Measurements from ENCODE around the gene CTRL.

The CTRL gene

GRCh38 chr16:67892899-67893742, 38.5 kb downstream of the CTRL start, which contains the start of gene PSKH1:
PSKH1 (plus strand) TSS chr16:67893254; CDS start chr16:67908750, 15,496 bp downstream.
- in situ Hi-C loops (cut with MboI; ENCODE audit: low sequenced_read_pairs), result no loop called here

GRCh38 chr16:67892375-67892774, 39.3 kb downstream of the CTRL start:
- in situ Hi-C loops (cut with MboI; ENCODE audit: low sequenced_read_pairs), result no loop called here

- in situ Hi-C loops (cut with MboI; ENCODE audit: low sequenced_read_pairs), result no loop called here
These were observed 43.3 kb downstream of the CTRL start for GRCh38 chr16:67888331-67888730.

GRCh38 chr16:67886387-67886786, 45.3 kb downstream of the CTRL start:
- in situ Hi-C loops (cut with MboI; ENCODE audit: low sequenced_read_pairs), result no loop called here

GRCh38 chr16:67885976-67886375, 45.7 kb downstream of the CTRL start:
- in situ Hi-C loops (cut with MboI; ENCODE audit: low sequenced_read_pairs), result no loop called here

- in situ Hi-C loops (cut with MboI; ENCODE audit: low sequenced_read_pairs), result no loop called here
These were observed 46.1 kb downstream of the CTRL start for GRCh38 chr16:67885545-67885944.

GRCh38 chr16:67884684-67885083, 47.0 kb downstream of the CTRL start, which contains the start of gene NRN1L:
NRN1L (plus strand) TSS chr16:67884885; CDS start chr16:67884904, 19 bp downstream.
- in situ Hi-C loops (cut with MboI; ENCODE audit: low sequenced_read_pairs), result no loop called here

- in situ Hi-C loops (cut with MboI; ENCODE audit: low sequenced_read_pairs), result no loop called here
These were observed 47.8 kb downstream of the CTRL start for GRCh38 chr16:67883872-67884261.

GRCh38 chr16:67883146-67883871, 48.4 kb downstream of the CTRL start:
- in situ Hi-C loops (cut with MboI; ENCODE audit: low sequenced_read_pairs), result no loop called here

- in situ Hi-C loops (cut with MboI; ENCODE audit: low sequenced_read_pairs), result no loop called here
These were observed 49.1 kb downstream of the CTRL start for GRCh38 chr16:67882374-67883145.

- in situ Hi-C loops (cut with MboI; ENCODE audit: low sequenced_read_pairs), result no loop called here
These were observed 50.0 kb downstream of the CTRL start for GRCh38 chr16:67881621-67882161.

GRCh38 chr16:67880584-67880983, 51.1 kb downstream of the CTRL start:
- in situ Hi-C loops (cut with MboI; ENCODE audit: low sequenced_read_pairs), result no loop called here

GRCh38 chr16:67879936-67880335, 51.7 kb downstream of the CTRL start:
- in situ Hi-C loops (cut with MboI; ENCODE audit: low sequenced_read_pairs), result no loop called here

Measured in hTERT RPE-1 (cell line).